ENCODE results near the gene BSDC1. TPM values are rescaled to one million over a fixed set of nuclear protein-coding genes. Genes with fewer than 3 reads are reported as not detected.

BSDC1 gene
- total RNA-seq, 2 experiments from 2014 or later = 52.5 to 52.6 TPM

GRCh38 chr1:32337855-32338636 lies 56.2 kb downstream of the BSDC1 start:
- peaks cover 13% of the 10 kb centered on the region for H3K27me3 Mint-ChIP-seq
- ChIA-PET CTCF (interaction anchor here (0.6 to 2.2 kb wide), 3 partner anchors 13 to 238 kb away, joined by 3 to 16 read pairs (median 3); no protein-coding TSS in a partner anchor), POLR2A (interaction anchor here (0.8 to 3.4 kb wide), 9 partner anchors 8 to 142 kb away, joined by 3 to 41 read pairs (median 3); partner anchors contain the start of genes BSDC1, HDAC1 and LCK)
- peak; percentile 50 for DNase-seq
- H3K4me3 Mint-ChIP-seq = no peak overlapping the region
- H3K4me1 Mint-ChIP-seq = peaks cover 47% of the 10 kb centered on the region
- H3K9me3 Mint-ChIP-seq = no peaks in the 10 kb centered on the region
- no peak overlapping the region for H3K27ac Mint-ChIP-seq
- H3K36me3 Mint-ChIP-seq (ENCODE audit: low read depth) = peaks cover 16% of the 10 kb centered on the region

GRCh38 chr1:32336963-32337675 lies 57.1 kb downstream of the BSDC1 start:
- peaks cover 24% of the 10 kb centered on the region for H3K36me3 Mint-ChIP-seq (ENCODE audit: low read depth)
- CTCF ChIA-PET = interaction anchor here (0.6 to 2.2 kb wide), 7 partner anchors 13 to 373 kb away, joined by 3 to 16 read pairs (median 3); no protein-coding TSS in a partner anchor
- peak; percentile 59 for DNase-seq
- peaks cover 40% of the 10 kb centered on the region for H3K4me1 Mint-ChIP-seq
- no peak overlapping the region for H3K27ac Mint-ChIP-seq
- no peaks in the 10 kb centered on the region for H3K9me3 Mint-ChIP-seq
- peak overlapping the region; percentile 27 for H3K4me3 Mint-ChIP-seq
- H3K27me3 Mint-ChIP-seq = peaks cover 13% of the 10 kb centered on the region
- POLR2A ChIA-PET = interaction anchor here (0.7 to 3.4 kb wide), 19 partner anchors 9 to 480 kb away, joined by 3 to 41 read pairs (median 4); partner anchors contain the start of genes BSDC1, HDAC1, LCK and YARS1

GRCh38 chr1:32336591-32336932 lies 57.7 kb downstream of the BSDC1 start:
- Mint-ChIP-seq H3K36me3 (ENCODE audit: low read depth) (peaks cover 30% of the 10 kb centered on the region), H3K27me3 (peaks cover 13% of the 10 kb centered on the region), H3K4me1 (peaks cover 38% of the 10 kb centered on the region), H3K9me3 (no peaks in the 10 kb centered on the region), H3K27ac (no peak overlapping the region), H3K4me3 (peak overlapping the region; percentile 27)
- DNase-seq = no peak
- ChIA-PET POLR2A (interaction anchor here (0.6 to 3.4 kb wide), 24 partner anchors 10 to 480 kb away, joined by 3 to 41 read pairs (median 4); partner anchors contain the start of genes BSDC1, HDAC1, IQCC and LCK), CTCF (interaction anchor here (0.6 to 2.2 kb wide), 16 partner anchors 8 to 229 kb away, joined by 3 to 16 read pairs (median 4); partner anchors contain the start of genes BSDC1 and KPNA6)

GRCh38 chr1:32335790-32336590 lies 58.3 kb downstream of the BSDC1 start, which contains the start of gene MARCKSL1:
MARCKSL1 (minus strand) TSS chr1:32336233; CDS start chr1:32336033, 200 bp downstream.
- Mint-ChIP-seq H3K4me1 (peaks cover 37% of the 10 kb centered on the region), H3K4me3 (peak within 1 kb of the TSS; percentile 79), H3K27me3 (peaks cover 13% of the 10 kb centered on the region), H3K27ac (peak within 1 kb of the TSS; percentile 13), H3K36me3 (ENCODE audit: low read depth) (peaks cover 36% of the 10 kb centered on the region), H3K9me3 (no peaks in the 10 kb centered on the region)
- ChIA-PET POLR2A (interaction anchor here (0.6 to 3.4 kb wide), 24 partner anchors 10 to 481 kb away, joined by 3 to 41 read pairs (median 4); partner anchors contain the start of genes BSDC1, HDAC1, IQCC and LCK), CTCF (interaction anchor here (0.5 to 2.2 kb wide), 21 partner anchors 9 to 228 kb away, joined by 3 to 16 read pairs (median 4); partner anchors contain the start of genes BSDC1 and KPNA6)
- DNase-seq = peak; percentile 82

- POLR2A ChIA-PET = interaction anchor here (0.9 to 3.4 kb wide), 19 partner anchors 11 to 315 kb away, joined by 3 to 41 read pairs (median 7); partner anchors contain the start of genes BSDC1, HDAC1, IQCC and LCK
- Mint-ChIP-seq H3K4me3 (no peak overlapping the region), H3K36me3 (ENCODE audit: low read depth) (peaks cover 41% of the 10 kb centered on the region)
These were observed 58.8 kb downstream of the BSDC1 start for GRCh38 chr1:32335535-32335789.

GRCh38 chr1:32334864-32335534 lies 59.2 kb downstream of the BSDC1 start:
- DNase-seq = peak; percentile 62
- peaks cover 13% of the 10 kb centered on the region for H3K27me3 Mint-ChIP-seq
- peaks cover 46% of the 10 kb centered on the region for H3K36me3 Mint-ChIP-seq (ENCODE audit: low read depth)
- H3K4me3 Mint-ChIP-seq = peak overlapping the region; percentile 79
- POLR2A ChIA-PET = interaction anchor here (0.9 to 3.4 kb wide), 13 partner anchors 11 to 139 kb away, joined by 3 to 41 read pairs (median 14); partner anchors contain the start of genes BSDC1, HDAC1 and LCK
- CTCF ChIA-PET = interaction anchor here (0.6 to 1.3 kb wide), 7 partner anchors 14 to 159 kb away, joined by 3 to 8 read pairs (median 4); no protein-coding TSS in a partner anchor
- H3K9me3 Mint-ChIP-seq = no peaks in the 10 kb centered on the region
- peak overlapping the region; percentile 13 for H3K27ac Mint-ChIP-seq
- H3K4me1 Mint-ChIP-seq = peaks cover 37% of the 10 kb centered on the region

More at GRCh38 chr1:32335535-32335789, 58.8 kb downstream of the BSDC1 start:
- CTCF ChIA-PET = interaction anchor here (0.5 to 2.2 kb wide), 18 partner anchors 10 to 228 kb away, joined by 3 to 16 read pairs (median 4); partner anchors contain the start of gene KPNA6
- Mint-ChIP-seq H3K27me3 (peaks cover 13% of the 10 kb centered on the region), H3K27ac (no peak overlapping the region), H3K9me3 (no peaks in the 10 kb centered on the region), H3K4me1 (peaks cover 37% of the 10 kb centered on the region)
- no peak for DNase-seq

- peaks cover 39% of the 10 kb centered on the region for H3K4me1 Mint-ChIP-seq
- H3K27me3 Mint-ChIP-seq = peaks cover 13% of the 10 kb centered on the region
- no peak for DNase-seq
- peak overlapping the region; percentile 7 for H3K27ac Mint-ChIP-seq
- no peaks in the 10 kb centered on the region for H3K9me3 Mint-ChIP-seq
- ChIA-PET POLR2A (interaction anchor here (2.4 kb wide), 1 partner anchor 12 kb away, joined by 14 read pairs; no protein-coding TSS in a partner anchor), CTCF (interaction anchor here (0.5 kb wide), 2 partner anchors 216 to 227 kb away, joined by 3 read pairs; no protein-coding TSS in a partner anchor)
- H3K36me3 Mint-ChIP-seq (ENCODE audit: low read depth) = peaks cover 52% of the 10 kb centered on the region
- H3K4me3 Mint-ChIP-seq = peak overlapping the region; percentile 79
These were observed 59.9 kb downstream of the BSDC1 start for GRCh38 chr1:32334274-32334861.

GRCh38 chr1:32333251-32333963 lies 60.8 kb downstream of the BSDC1 start:
- H3K27ac Mint-ChIP-seq = peak overlapping the region; percentile 17
- ChIA-PET CTCF (interaction anchor here (0.8 to 1.7 kb wide), 2 partner anchors 12 to 14 kb away, joined by 3 to 9 read pairs; no protein-coding TSS in a partner anchor), POLR2A (interaction anchor here (1.3 to 2.4 kb wide), 3 partner anchors 11 to 61 kb away, joined by 3 to 14 read pairs (median 6); partner anchors contain the start of gene BSDC1)
- H3K4me3 Mint-ChIP-seq = peak overlapping the region; percentile 5
- H3K9me3 Mint-ChIP-seq = no peaks in the 10 kb centered on the region
- H3K4me1 Mint-ChIP-seq = peaks cover 34% of the 10 kb centered on the region
- no peak for DNase-seq
- H3K36me3 Mint-ChIP-seq (ENCODE audit: low read depth) = peaks cover 61% of the 10 kb centered on the region
- peaks cover 8% of the 10 kb centered on the region for H3K27me3 Mint-ChIP-seq

- Mint-ChIP-seq H3K36me3 (ENCODE audit: low read depth) (peaks cover 71% of the 10 kb centered on the region), H3K27ac (no peak overlapping the region), H3K4me1 (peaks cover 27% of the 10 kb centered on the region), H3K27me3 (peaks cover 7% of the 10 kb centered on the region), H3K4me3 (no peak overlapping the region), H3K9me3 (no peaks in the 10 kb centered on the region)
- CTCF ChIA-PET = interaction anchor here (0.6 to 1.7 kb wide), 4 partner anchors 11 to 165 kb away, joined by 3 to 9 read pairs (median 4); no protein-coding TSS in a partner anchor
- POLR2A ChIA-PET = interaction anchor here (1.3 to 2.4 kb wide), 4 partner anchors 10 to 62 kb away, joined by 3 to 14 read pairs (median 4); partner anchors contain the start of gene BSDC1
- no peak for DNase-seq
These were observed 61.8 kb downstream of the BSDC1 start for GRCh38 chr1:32332290-32333079.

GRCh38 chr1:32331549-32331948 lies 62.7 kb downstream of the BSDC1 start:
- peaks cover 19% of the 10 kb centered on the region for H3K4me1 Mint-ChIP-seq
- peaks cover 77% of the 10 kb centered on the region for H3K36me3 Mint-ChIP-seq (ENCODE audit: low read depth)
- H3K27me3 Mint-ChIP-seq = peaks cover 4% of the 10 kb centered on the region
- H3K27ac Mint-ChIP-seq = no peak overlapping the region
- CTCF ChIA-PET = interaction anchor here (1.0 to 1.7 kb wide), 2 partner anchors 10 to 116 kb away, joined by 4 read pairs; no protein-coding TSS in a partner anchor
- no peak for DNase-seq
- H3K9me3 Mint-ChIP-seq = no peaks in the 10 kb centered on the region
- no peak overlapping the region for H3K4me3 Mint-ChIP-seq
- POLR2A ChIA-PET = interaction anchor here (1.5 to 1.6 kb wide), 2 partner anchors 10 to 40 kb away, joined by 3 to 5 read pairs; no protein-coding TSS in a partner anchor

All from activated CD4-positive, alpha-beta memory T cell treated with anti-CD3 and anti-CD28 coated beads, Interleukin-2, amount 10 ng/mL, durations not matched to agents 7 days and 5 days (primary cell).